ENCODE measurements around the gene DUSP8.

Gene DUSP8

GRCh38 chr11:1565173-1565903 is 6.7 kb downstream of the DUSP8 start:
- DNase-seq, result no peak

- DNase-seq, result no peak
Observed at GRCh38 chr11:1564535-1565172, 7.4 kb downstream of the DUSP8 start.

GRCh38 chr11:1563697-1564534 is 8.2 kb downstream of the DUSP8 start:
- DNase-seq, result no peak

GRCh38 chr11:1563149-1563638 is 8.9 kb downstream of the DUSP8 start:
- no peak for DNase-seq

GRCh38 chr11:1562469-1563148 is 9.5 kb downstream of the DUSP8 start:
- no peak for DNase-seq

- no peak for DNase-seq
Observed at GRCh38 chr11:1561955-1562354, 10.1 kb downstream of the DUSP8 start.

- DNase-seq, result no peak
Observed at GRCh38 chr11:1561266-1561665, 10.8 kb downstream of the DUSP8 start.

- DNase-seq, result no peak
Observed at GRCh38 chr11:1560649-1561251, 11.3 kb downstream of the DUSP8 start.

- DNase-seq, result no peak
Observed at GRCh38 chr11:1560002-1560648, 11.9 kb downstream of the DUSP8 start.

GRCh38 chr11:1559111-1559951 is 12.7 kb downstream of the DUSP8 start:
- DNase-seq, result no peak

- DNase-seq, result no peak
Observed at GRCh38 chr11:1558775-1559110, 13.3 kb downstream of the DUSP8 start.

GRCh38 chr11:1557904-1558774 is 13.9 kb downstream of the DUSP8 start:
- no peak for DNase-seq

- DNase-seq, result no peak
Observed at GRCh38 chr11:1557051-1557884, 14.8 kb downstream of the DUSP8 start.

- DNase-seq, result no peak
Observed at GRCh38 chr11:1556278-1556902, 15.7 kb downstream of the DUSP8 start.

- no peak for DNase-seq
Observed at GRCh38 chr11:1555713-1556153, 16.3 kb downstream of the DUSP8 start.

- DNase-seq, result no peak
Observed at GRCh38 chr11:1554981-1555712, 16.9 kb downstream of the DUSP8 start.

- DNase-seq, result no peak
Observed at GRCh38 chr11:1553808-1554594, 18.1 kb downstream of the DUSP8 start.
